ENCODE data around the gene HMGCS2.
"Not testable (repeated sequence)": the region's sequence is repeated elsewhere in the genome, so short reads cannot be mapped to it uniquely, and the experiment has no call there.

HMGCS2 gene

GRCh38 chr1:119725626-119726025 is 43.1 kb downstream of the HMGCS2 start:
- DNase-seq, result no peak

- no peak for DNase-seq
These were observed 44.0 kb downstream of the HMGCS2 start for GRCh38 chr1:119724611-119725218.

GRCh38 chr1:119721896-119722295 is 46.8 kb downstream of the HMGCS2 start:
- no peak for DNase-seq

- no peak for DNase-seq
These were observed 47.8 kb downstream of the HMGCS2 start for GRCh38 chr1:119720866-119721440.

GRCh38 chr1:119718972-119719371 is 49.7 kb downstream of the HMGCS2 start:
- no peak for DNase-seq

- DNase-seq, result no peak
These were observed 50.3 kb downstream of the HMGCS2 start for GRCh38 chr1:119718409-119718808.

GRCh38 chr1:119715542-119715941 is 53.2 kb downstream of the HMGCS2 start:
- DNase-seq, result peak; percentile 42

- DNase-seq, result no peak
These were observed 54.1 kb downstream of the HMGCS2 start for GRCh38 chr1:119714583-119714982.

GRCh38 chr1:119713749-119714456 is 54.8 kb downstream of the HMGCS2 start:
- DNase-seq, result peak; percentile 15

GRCh38 chr1:119713039-119713748 is 55.5 kb downstream of the HMGCS2 start:
- peak; percentile 55 for DNase-seq

- peak; percentile 97 for DNase-seq
These were observed 56.2 kb downstream of the HMGCS2 start for GRCh38 chr1:119712342-119713038.

GRCh38 chr1:119711804-119712341 is 56.8 kb downstream of the HMGCS2 start, which contains the start of gene PHGDH:
PHGDH (plus strand) TSS chr1:119711934; CDS start chr1:119712023, 89 bp downstream.
- peak; percentile 92 for DNase-seq

- not testable (repeated sequence) for DNase-seq
These were observed 57.3 kb downstream of the HMGCS2 start for GRCh38 chr1:119711356-119711803.

- not testable (repeated sequence) for DNase-seq
These were observed 62.1 kb downstream of the HMGCS2 start for GRCh38 chr1:119706599-119706998.

- DNase-seq, result no peak
These were observed 64.8 kb downstream of the HMGCS2 start for GRCh38 chr1:119703666-119704450.

- DNase-seq, result peak; percentile 81
These were observed 66.3 kb downstream of the HMGCS2 start for GRCh38 chr1:119702384-119702783.

GRCh38 chr1:119701659-119702058 is 67.0 kb downstream of the HMGCS2 start:
- DNase-seq, result no peak

GRCh38 chr1:119700326-119700725 is 68.4 kb downstream of the HMGCS2 start:
- DNase-seq, result no peak

All from fibroblast of skin of back (primary cell).